ENCODE measurements around the gene FKBP15. TPM values are rescaled to one million over a fixed set of nuclear protein-coding genes. Genes with fewer than 3 reads are reported as not detected.

The FKBP15 gene
- total RNA-seq, 1 donor from 2014 or later: 20.5 TPM

DNA sequence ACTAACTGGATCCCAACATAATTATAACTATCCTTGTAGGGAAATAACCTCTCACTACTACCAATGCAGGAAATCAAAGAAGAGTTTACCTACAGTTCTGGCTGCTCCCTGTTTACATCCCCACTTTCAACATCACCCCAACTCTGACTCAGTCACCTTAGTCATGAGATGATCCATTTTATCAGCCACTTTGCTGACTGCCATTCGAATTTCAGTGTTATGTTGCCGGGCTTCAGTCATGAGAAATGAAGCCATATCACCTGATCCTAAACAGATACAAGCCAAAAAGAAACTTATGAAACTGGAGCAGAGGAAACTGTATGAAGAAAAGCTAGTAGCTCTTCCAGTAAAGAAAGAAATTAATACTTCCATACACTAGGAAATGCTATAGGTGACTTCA is 36.5 kb downstream of the FKBP15 start:
- no peak for DNase-seq (ENCODE audit: low read depth)

DNA sequence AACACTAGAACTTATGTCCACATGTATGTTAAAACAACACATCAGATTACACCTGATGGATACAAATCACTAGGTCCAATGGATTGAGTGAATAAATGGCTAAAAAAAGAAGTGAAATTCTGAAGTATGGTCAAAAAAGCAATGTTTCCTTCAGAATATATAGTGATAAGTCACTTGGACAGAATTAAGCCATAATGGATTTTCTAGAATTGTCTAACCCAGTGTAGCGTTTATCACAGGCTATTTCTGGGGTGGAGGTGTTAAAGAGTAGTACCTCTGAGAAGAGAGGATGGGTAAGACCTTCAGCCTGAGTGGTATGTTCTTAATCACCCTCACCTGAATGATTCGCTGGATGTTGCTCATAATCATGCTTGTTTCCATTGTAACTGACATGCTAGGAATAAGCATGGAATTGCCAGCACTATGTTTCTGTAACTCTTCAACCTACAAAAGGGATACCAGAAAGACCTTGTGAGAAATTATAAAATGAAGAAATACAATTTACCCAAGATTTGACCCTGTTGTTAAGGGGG is 37.1 kb downstream of the FKBP15 start:
- DNase-seq (ENCODE audit: low read depth): no peak

DNA sequence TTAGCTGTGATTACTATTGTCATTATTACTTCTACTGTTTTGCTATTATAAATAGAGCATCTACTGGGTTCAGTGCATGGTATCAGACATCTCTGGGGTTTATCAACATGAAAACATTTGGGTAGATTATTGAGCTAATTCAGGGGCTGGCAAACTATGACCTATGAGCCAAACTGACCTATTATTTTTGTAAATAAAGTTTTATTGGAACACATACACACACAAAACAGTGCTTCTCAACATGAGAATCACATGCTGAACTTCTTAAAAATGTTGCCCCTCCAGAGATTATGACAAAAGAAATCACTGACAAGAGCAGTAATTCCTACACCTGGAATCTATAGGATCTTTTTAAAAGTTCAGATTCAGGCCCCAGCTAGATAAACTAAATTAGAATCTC is 39.9 kb downstream of the FKBP15 start:
- DNase-seq (ENCODE audit: low read depth): no peak

DNA sequence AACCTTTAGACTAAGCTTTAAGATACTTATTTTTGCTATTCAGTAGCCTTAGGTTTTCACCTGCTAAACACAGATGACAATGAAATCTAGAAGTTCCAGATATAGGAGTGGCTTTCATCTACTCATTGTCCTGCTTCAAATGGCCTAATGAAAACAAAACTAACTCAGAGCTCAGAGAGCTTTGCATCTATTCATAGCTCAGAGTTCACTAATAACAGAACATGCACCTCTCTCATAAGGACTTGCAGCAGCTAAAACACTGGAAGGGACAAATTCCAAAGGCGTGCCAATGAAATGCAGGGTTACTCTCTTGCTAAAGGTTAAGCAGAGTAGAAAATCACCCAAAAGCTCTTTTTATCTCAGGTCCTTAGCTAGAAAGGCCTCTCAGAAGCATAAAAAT is 41.2 kb downstream of the FKBP15 start:
- no peak for DNase-seq (ENCODE audit: low read depth)

DNA sequence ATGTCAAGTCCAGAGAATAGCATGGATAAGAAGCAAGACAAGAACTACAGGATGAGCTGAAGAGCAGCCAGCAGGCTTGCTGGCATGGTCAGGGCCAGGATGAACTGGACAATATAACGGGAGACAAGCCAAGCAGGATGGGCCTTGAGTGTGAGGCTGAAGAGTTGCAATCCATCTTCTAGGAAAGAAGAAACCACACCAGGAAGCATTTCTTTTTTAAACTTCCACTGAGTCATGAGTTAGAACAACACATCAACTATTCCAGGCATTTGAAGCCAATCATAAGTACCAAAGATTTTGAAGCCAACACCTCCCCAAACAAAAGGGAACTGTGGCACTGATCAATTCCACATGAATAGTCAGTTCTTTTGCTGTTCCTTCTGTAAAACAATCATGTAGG is 43.0 kb downstream of the FKBP15 start:
- peak; percentile 24 for DNase-seq (ENCODE audit: low read depth)

DNA sequence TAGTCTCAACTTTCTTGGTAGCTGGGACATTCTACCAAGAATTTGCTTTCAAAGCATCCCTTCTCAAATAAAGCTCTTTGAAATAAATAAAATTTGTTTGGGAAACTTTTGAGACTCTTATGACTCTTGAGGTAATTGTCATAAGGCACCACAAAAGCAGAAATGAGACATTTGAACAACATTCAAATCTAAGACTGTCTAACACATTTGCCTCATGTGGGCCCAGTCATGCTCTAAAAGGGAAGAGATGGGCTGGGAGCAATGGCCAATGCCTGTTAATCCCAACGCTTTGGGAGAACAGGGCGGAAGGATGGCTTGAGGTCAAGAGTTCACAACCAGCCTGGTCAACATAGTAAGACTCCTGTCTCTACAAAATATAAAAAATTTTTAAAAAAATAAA is 43.8 kb downstream of the FKBP15 start:
- DNase-seq (ENCODE audit: low read depth): no peak

DNA sequence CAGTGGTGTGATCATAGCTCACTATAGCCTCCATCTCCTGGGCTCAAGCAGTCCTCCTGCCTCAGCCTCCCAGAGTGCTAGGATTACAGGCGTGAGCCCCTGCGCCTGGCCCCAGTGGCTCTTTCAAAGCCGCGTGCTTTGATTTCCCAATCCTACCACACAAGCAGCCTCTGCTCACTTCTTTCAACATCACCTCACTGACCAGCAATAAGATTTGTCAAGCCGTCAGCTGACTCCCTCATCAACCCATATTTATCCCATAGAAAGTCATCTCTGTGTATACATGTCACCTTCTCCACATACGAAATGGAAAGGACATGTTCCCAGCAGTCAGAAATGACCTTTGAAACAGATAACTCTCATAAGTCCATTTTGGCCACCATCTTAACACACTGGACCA is 44.3 kb downstream of the FKBP15 start:
- no peak for DNase-seq (ENCODE audit: low read depth)

DNA sequence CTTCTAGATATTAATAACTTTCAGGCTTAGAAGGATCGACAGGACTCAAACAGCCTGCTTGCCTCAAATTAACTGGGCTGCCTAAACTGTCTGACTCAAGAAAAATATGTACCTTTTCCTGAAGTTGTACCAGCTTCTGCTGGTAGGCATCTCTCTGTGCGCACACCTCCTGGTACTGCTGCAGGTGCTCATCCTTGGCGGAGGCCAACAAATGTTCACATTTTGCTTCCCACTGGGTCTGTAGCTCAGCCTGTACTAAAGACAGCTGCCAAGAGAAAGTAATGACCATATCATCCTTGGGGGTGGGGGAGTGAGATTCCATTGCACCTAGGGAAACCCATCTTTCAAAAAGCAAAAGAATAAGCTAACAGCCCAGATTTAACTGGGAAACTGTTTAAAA is 47.7 kb downstream of the FKBP15 start:
- DNase-seq (ENCODE audit: low read depth): no peak

DNA sequence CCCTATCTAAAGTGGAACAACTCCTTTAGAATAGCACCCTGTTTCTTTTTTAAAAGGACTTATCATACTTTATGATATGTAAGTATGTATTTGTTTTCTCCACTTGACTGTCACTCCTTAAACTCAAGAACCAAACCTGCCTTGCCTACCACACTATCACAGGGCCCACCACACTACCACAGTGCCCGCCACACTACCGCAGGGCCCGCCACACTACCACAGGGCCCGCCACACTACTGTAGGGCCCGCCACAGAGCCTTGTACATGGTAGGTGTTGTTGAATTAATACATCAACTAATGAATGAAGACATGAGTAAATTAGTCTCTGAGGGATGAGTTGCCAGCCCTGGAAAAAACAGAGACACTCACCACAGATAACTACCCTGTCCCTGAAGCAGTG is 52.3 kb downstream of the FKBP15 start:
- no peak for DNase-seq (ENCODE audit: low read depth)

DNA sequence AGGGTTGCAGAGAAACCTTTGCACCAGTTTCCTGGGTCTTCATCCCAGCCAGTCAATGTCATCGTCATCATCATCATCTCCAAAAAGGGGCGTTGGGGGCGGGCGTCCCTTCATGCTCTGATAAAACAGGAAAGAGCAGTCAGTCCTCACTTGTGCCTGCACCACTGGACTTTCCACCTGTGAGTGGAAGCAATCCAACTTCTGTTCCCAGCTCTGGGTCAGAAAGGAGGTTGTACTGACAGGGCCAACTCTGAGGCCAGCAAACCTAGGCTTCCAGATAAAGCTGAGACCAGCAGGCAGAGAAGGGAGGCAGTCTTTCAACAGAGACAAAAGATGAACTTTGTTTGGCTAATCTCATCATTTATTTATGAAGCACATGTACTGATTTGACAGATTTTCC is 55.0 kb downstream of the FKBP15 start:
- DNase-seq (ENCODE audit: low read depth): no peak

DNA sequence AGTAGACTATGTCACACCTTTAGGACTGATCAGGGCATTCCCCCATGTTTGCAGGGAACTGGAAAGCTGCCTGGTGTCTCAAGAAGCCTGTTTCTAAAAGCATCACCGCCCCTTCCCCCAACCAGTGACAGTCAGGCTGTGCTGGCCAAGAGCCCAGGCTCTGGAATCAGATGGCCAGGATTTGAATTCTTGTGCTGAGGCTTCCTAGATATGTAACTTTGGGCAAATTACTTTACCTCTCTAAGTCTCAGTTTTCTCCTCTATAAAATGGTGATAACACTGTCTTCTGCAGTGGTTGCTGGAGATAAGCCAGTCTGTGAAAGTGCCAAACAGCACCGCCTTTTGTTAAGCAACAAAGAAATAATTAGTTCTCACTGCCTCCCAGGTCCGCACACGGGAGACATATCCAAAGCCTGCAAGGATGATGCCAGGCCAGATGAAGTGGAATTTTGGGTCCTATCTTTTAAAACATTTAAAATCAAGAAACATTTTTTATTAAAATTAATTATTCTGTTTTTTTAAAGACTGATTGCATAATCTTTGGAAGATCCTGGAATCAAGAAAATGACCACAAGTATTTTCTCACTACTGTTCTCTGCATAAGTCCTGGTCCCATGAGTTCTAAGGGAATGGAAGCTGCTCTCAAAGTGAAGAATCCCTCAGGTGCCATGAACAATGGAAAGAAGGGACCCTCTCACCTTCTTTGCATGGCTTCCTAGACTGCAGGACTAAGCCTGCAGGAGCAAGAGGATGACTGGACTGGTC is 56.4 kb downstream of the FKBP15 start:
- DNase-seq (ENCODE audit: low read depth): peak; percentile 82

DNA sequence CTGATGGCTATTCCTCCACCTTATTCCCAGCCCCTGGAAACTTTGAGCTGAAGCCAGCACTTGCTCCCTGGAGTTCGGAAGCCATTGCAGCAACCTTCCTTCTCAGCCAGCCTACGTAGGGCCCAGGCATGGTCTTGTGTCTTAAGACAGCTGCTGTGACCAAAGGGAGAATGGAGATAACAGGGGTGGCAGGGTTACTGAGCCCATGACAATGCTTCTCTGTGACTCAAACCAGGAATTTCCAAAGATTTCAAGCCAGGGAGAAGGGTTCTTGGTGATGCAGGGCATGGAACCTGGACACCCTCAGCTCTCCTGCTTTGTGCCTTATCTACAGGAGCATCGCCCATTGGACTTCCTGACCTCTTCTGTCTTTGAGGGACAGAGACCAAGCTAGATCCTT is 58.1 kb downstream of the FKBP15 start:
- no peak for DNase-seq (ENCODE audit: low read depth)

DNA sequence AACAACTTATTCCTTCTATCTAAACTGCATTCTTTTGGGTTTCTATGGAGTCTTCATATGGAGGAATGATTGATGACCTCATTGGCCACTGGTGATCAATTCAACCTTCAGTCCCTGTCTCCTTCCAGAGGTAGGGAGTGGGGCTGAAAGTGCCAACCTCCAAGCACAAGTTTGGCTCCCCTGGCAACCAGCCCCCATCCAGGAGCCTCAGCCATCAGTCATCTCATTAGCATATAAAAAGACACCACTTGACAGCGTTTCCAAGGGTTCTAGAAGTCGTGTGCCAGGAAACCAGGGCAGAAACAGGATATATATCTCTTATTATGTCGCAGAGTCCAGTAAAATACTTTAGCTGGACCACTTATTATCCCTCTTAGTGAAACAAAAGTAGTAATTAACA is 60.5 kb downstream of the FKBP15 start:
- no peak for DNase-seq (ENCODE audit: low read depth)

DNA sequence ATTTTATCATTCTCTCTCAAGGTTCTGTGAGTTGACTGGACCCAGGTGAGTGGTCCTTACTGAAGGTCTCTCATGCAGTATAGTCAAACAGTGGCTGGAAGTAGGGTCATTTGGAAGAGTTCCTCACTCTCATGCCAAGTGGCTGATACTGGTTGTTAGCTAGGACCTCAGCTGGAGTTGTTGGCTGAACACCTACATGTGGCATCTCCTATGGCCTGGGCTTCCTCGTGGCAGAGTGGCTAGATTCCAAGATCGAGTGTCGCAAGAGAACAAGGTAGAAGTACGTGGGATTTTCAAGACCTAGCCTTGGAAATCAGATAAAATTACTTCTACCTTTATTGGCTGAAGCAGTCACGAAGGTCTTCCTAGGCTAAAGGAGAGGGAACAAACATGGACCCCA is 62.6 kb downstream of the FKBP15 start:
- DNase-seq (ENCODE audit: low read depth): no peak

DNA sequence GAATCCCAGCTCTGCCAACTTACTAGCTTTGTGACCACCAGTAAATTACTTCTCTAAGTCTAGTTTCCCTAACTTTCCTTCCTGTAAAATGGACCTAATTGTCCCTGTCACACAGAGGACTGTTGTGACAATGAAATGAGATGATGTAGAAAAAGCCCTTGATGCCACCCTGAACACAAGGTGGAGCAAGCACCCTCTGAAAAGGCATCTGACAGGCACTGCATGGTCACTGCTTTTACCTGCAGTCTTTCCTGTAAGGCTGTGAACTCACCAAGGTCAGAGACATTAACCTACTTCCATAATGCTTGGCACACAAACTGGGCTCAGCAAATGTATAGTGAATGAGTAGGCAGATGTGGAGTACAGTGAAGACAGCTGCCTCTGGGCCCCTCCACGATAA is 64.2 kb downstream of the FKBP15 start:
- DNase-seq (ENCODE audit: low read depth): no peak

DNA sequence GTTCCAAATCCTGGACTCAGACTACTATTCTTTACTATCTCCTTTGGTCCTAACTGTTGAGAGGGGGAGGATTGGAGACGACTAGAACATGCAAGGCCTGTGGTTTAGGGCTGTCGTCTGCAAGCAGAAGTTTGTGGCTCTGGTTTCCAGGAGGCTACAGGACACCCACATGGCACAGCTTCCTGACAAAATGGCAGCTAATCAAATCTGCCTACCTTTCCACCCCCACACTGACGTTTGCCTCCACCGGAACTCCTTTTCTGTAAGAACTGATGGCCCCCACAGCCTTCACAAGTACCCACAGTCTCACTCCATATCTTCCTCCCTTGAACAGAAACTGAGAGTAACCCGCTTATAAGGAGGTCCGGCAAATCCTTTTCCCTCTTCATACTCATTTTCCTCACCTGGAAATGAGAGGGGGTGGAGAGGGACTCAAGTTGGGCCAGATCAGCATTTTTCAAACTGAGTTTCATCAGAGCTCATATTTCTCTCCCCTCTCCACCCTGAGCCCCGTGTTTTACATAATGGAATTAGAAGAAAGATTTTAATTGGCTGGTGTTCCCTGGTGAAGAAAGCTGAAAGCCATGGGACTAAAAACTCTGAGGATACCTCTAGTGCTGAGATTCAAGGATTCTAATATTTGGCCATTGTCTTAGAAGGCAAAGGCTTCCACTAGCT is 65.0 kb downstream of the FKBP15 start:
- DNase-seq (ENCODE audit: low read depth): peak; percentile 71

DNA sequence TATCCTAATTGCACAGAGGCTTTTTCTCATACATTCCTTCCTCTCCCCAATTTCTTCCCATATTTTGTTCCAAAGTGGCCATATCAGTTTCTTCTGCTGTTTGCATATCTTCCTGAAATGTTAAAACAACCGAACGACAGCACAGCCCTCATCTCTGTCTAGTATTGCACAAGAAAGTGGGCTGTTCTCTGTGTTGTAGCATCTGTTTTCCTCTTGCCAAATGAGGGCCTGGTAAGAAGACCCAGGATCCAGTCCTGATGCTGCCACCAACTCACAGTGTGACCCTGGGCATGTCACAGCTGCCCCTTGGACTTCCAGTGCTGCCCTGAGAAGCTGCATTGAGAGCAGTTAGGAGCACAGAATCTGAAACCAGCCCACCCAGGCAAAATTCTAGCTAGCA is 66.1 kb downstream of the FKBP15 start:
- DNase-seq (ENCODE audit: low read depth): peak; percentile 75

DNA sequence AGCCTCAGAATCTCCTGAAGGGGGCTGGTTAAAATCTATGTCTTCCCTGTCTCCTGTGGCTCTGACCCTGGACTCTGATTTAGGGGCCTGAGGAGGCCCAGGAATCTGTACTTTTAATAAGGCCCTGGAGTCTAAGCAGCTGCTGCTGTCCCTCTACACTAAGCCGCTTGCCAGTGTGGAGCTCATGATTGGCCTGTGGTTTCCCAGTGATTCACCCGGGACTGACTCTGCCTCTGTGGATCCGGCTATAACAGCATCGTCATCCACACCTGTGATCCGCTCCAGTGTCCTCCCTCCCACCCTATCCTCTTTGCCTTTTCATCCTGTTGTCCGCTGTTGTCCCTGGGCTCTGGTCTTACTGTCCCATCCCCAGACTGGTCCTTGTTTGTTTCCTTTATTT is 66.6 kb downstream of the FKBP15 start:
- DNase-seq (ENCODE audit: low read depth): peak; percentile 100

DNA sequence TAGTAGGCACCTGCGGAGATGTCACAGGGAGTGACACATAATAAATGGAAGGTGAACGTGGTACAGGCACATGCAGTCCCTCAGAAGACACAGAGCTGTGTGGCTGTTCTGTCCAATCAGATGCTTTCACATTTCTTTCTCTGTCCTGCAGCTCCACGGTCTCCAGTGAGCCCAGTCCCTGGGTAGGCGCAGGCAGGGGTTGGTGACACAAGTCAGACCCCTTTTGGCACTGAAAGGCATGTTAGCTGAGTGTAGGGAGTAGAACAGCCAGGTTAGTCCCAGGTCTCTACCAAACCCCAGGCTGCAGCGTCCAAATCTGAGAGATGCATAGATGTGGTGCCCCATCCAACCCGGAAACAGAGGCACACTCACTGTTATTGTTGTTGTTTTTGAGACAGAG is 67.5 kb downstream of the FKBP15 start:
- no peak for DNase-seq (ENCODE audit: low read depth)

DNA sequence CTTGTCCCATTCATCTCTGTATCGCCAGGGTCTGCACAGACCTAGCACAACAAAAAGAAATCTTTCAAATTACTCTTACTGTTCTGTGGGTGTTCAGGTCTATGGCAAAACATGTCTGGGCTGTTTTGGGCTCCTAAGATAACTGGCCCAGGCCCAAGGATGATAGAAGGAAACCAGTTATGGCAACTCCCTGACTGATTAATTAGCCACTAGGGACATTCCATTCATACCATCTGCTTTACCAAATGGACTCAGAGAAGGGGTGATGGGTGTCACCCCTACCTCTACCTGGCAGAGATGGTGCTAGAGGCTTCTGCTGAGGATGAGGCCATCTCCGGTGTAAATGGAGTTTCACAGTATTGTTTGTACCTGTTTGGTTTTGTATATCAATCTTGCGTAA is 68.4 kb downstream of the FKBP15 start:
- peak; percentile 73 for DNase-seq (ENCODE audit: low read depth)

DNA sequence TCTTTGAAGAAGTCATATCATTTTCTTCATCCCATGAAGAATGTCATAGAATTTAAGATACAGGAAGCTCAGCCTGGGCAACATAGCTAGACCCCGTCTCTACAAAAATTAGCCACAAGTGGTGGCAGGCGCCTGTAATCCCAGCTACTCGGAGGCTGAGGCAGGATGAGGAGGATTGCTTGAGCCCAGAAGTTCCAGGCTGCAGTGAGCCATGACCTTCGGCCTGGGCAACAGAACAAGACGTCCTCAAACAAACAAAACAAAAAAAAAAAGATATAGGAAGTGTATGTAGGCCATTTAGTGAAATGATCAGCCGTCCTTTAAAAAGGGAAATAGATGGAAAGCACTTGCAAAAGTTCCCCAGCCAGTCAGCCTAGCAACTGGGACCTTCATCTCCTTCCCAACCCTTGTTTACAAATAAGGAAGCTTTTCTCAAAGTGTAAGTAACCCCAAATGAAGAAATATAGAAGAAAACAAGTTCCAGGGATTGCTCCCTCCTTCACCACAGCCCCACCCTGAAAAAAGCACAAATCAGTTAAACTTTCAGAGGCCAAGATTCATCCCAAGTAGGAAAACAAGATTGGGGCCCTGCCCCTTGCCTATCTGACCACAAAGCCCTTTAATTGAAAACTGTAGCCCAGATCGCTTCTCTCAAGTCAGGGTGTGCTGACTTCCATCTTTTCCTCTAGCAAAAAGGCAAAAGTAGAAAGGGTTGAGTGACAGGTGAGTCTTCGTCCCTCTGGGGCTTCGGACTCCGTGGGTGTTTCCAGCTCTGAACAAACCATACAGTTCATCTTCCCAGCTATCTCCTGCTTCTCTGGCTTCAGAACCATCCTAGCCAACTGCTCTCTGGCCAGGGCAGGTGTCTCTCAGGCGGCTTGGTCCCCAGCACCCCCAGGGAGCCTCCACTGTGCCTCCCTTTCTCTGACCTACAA is 69.1 kb downstream of the FKBP15 start:
- DNase-seq (ENCODE audit: low read depth): peak; percentile 36

All from myocyte (in vitro differentiated cells).